Measurements from ENCODE around the gene SLC22A23.

SLC22A23 gene

GRCh38 chr6:3451498-3451897 lies 5.4 kb downstream of the SLC22A23 start:
- H3K36me3 Mint-ChIP-seq (ENCODE audit: low read depth) = peaks cover 16% of the 10 kb centered on the region
- DNase-seq = no peak
- peaks cover 20% of the 10 kb centered on the region for H3K27me3 Mint-ChIP-seq (ENCODE audit: low read depth, poor library complexity)
- no peak overlapping the region for H3K4me3 Mint-ChIP-seq
- peaks cover 9% of the 10 kb centered on the region for H3K4me1 Mint-ChIP-seq
- no peak for TF ChIP-seq CTCF (IDR thresholded peaks at IDR 0.05)
- peaks cover 4% of the 10 kb centered on the region for H3K9me3 Mint-ChIP-seq
- H3K27ac Mint-ChIP-seq = no peak overlapping the region

- Mint-ChIP-seq H3K9me3 (peaks cover 4% of the 10 kb centered on the region), H3K36me3 (ENCODE audit: low read depth) (peaks cover 16% of the 10 kb centered on the region), H3K4me3 (no peak overlapping the region), H3K27ac (no peak overlapping the region), H3K4me1 (peaks cover 9% of the 10 kb centered on the region), H3K27me3 (ENCODE audit: low read depth, poor library complexity) (peaks cover 20% of the 10 kb centered on the region)
- no peak for DNase-seq
- no peak for TF ChIP-seq CTCF (IDR thresholded peaks at IDR 0.05)
These were observed 6.0 kb downstream of the SLC22A23 start for GRCh38 chr6:3450888-3451287.

- H3K4me1 Mint-ChIP-seq = peaks cover 14% of the 10 kb centered on the region
- no peak overlapping the region for H3K4me3 Mint-ChIP-seq
- H3K27me3 Mint-ChIP-seq (ENCODE audit: low read depth, poor library complexity) = peaks cover 25% of the 10 kb centered on the region
- no peak for DNase-seq
- H3K27ac Mint-ChIP-seq = no peak overlapping the region
- no peak for TF ChIP-seq CTCF (IDR thresholded peaks at IDR 0.05)
- H3K36me3 Mint-ChIP-seq (ENCODE audit: low read depth) = peaks cover 16% of the 10 kb centered on the region
- peaks cover 4% of the 10 kb centered on the region for H3K9me3 Mint-ChIP-seq
These were observed 7.0 kb downstream of the SLC22A23 start for GRCh38 chr6:3449750-3450305.

- DNase-seq = no peak
- H3K4me3 Mint-ChIP-seq = no peak overlapping the region
- H3K4me1 Mint-ChIP-seq = peaks cover 19% of the 10 kb centered on the region
- no peak overlapping the region for H3K27ac Mint-ChIP-seq
- peaks cover 4% of the 10 kb centered on the region for H3K9me3 Mint-ChIP-seq
- H3K36me3 Mint-ChIP-seq (ENCODE audit: low read depth) = peaks cover 16% of the 10 kb centered on the region
- peaks cover 25% of the 10 kb centered on the region for H3K27me3 Mint-ChIP-seq (ENCODE audit: low read depth, poor library complexity)
- TF ChIP-seq CTCF (IDR thresholded peaks at IDR 0.05) = no peak
These were observed 7.5 kb downstream of the SLC22A23 start for GRCh38 chr6:3449321-3449720.

- no peak for TF ChIP-seq CTCF (IDR thresholded peaks at IDR 0.05)
- Mint-ChIP-seq H3K4me1 (peaks cover 36% of the 10 kb centered on the region), H3K4me3 (no peak overlapping the region), H3K27ac (no peak overlapping the region), H3K36me3 (ENCODE audit: low read depth) (peaks cover 16% of the 10 kb centered on the region), H3K9me3 (peaks cover 4% of the 10 kb centered on the region), H3K27me3 (ENCODE audit: low read depth, poor library complexity) (peaks cover 16% of the 10 kb centered on the region)
- DNase-seq = no peak
These were observed 9.8 kb downstream of the SLC22A23 start for GRCh38 chr6:3447005-3447404.

- H3K4me1 Mint-ChIP-seq = peaks cover 39% of the 10 kb centered on the region
- peaks cover 4% of the 10 kb centered on the region for H3K9me3 Mint-ChIP-seq
- H3K4me3 Mint-ChIP-seq = no peak overlapping the region
- H3K27me3 Mint-ChIP-seq (ENCODE audit: low read depth, poor library complexity) = peaks cover 11% of the 10 kb centered on the region
- no peak for DNase-seq
- H3K27ac Mint-ChIP-seq = no peak overlapping the region
- no peak for TF ChIP-seq CTCF (IDR thresholded peaks at IDR 0.05)
- H3K36me3 Mint-ChIP-seq (ENCODE audit: low read depth) = peaks cover 19% of the 10 kb centered on the region
These were observed 10.7 kb downstream of the SLC22A23 start for GRCh38 chr6:3446184-3446583.
